Measurements from ENCODE around the gene AKAP10. TPM values are rescaled to one million over a fixed set of nuclear protein-coding genes. Genes with fewer than 3 reads are reported as not detected.

Gene AKAP10
- total RNA-seq, 1 donor from 2014 or later = 27.8 TPM

GRCh38 chr17:19978209-19978802 is 678 bp upstream of the AKAP10 start:
- Histone ChIP-seq H2AFZ (ENCODE audit: low read depth, low read length) (peak overlapping the region; percentile 79), H3K36me3 (ENCODE audit: insufficient read depth, low read length) (peaks cover 6% of the 10 kb centered on the region), H3K79me2 (ENCODE audit: insufficient read depth, low read length) (peaks cover 50% of the 10 kb centered on the region), H3K27ac (ENCODE audit: low read depth, low read length) (peak overlapping the region; percentile 73), H3K27me3 (ENCODE audit: insufficient read depth, low read length) (no peaks in the 10 kb centered on the region), H3K9ac (ENCODE audit: low read length) (peak overlapping the region; percentile 93), H3K4me2 (ENCODE audit: low read length) (peak overlapping the region; percentile 81), H3K9me3 (ENCODE audit: insufficient read depth, low read depth, low read length) (no peaks in the 10 kb centered on the region), H4K20me1 (ENCODE audit: insufficient read depth, low read length) (peaks cover 24% of the 10 kb centered on the region), H3K4me3 (ENCODE audit: insufficient read depth, low read depth, low read length) (peak overlapping the region; percentile 80), H3K4me1 (ENCODE audit: insufficient read depth, low read length) (peaks cover 10% of the 10 kb centered on the region)
- TF ChIP-seq CTCF (IDR thresholded peaks at IDR 0.05; ENCODE audit: insufficient read depth, low read depth, low read length) (no peak), EZH2 (IDR thresholded peaks at IDR 0.05; ENCODE audit: insufficient read depth, low read length) (no peak)
- DNase-seq (ENCODE audit: low read depth) = peak; percentile 8
- H3K36me3 Mint-ChIP-seq (ENCODE audit: low read depth, unreplicated experiment) = peaks cover 2% of the 10 kb centered on the region
- no peaks in the 10 kb centered on the region for H3K27me3 Mint-ChIP-seq (ENCODE audit: low read depth, unreplicated experiment)
- H3K4me1 Mint-ChIP-seq (ENCODE audit: low read depth, unreplicated experiment) = peaks cover 3% of the 10 kb centered on the region
- no peak for FAIRE-seq
- peaks cover 4% of the 10 kb centered on the region for H3K9me3 Mint-ChIP-seq (ENCODE audit: unreplicated experiment)
- H3K4me3 Mint-ChIP-seq (ENCODE audit: unreplicated experiment) = peak overlapping the region; percentile 85
- peak overlapping the region; percentile 85 for H3K27ac Mint-ChIP-seq (ENCODE audit: unreplicated experiment)

GRCh38 chr17:19975601-19976000 is 2.0 kb downstream of the AKAP10 start:
- Histone ChIP-seq H4K20me1 (ENCODE audit: insufficient read depth, low read length) (peaks cover 41% of the 10 kb centered on the region), H3K4me2 (ENCODE audit: low read length) (peak overlapping the region; percentile 81), H3K9ac (ENCODE audit: low read length) (no peak overlapping the region), H3K79me2 (ENCODE audit: insufficient read depth, low read length) (peaks cover 76% of the 10 kb centered on the region), H2AFZ (ENCODE audit: low read depth, low read length) (no peak overlapping the region), H3K4me3 (ENCODE audit: insufficient read depth, low read depth, low read length) (no peak overlapping the region), H3K9me3 (ENCODE audit: insufficient read depth, low read depth, low read length) (no peaks in the 10 kb centered on the region), H3K36me3 (ENCODE audit: insufficient read depth, low read length) (peaks cover 8% of the 10 kb centered on the region), H3K27ac (ENCODE audit: low read depth, low read length) (no peak overlapping the region), H3K27me3 (ENCODE audit: insufficient read depth, low read length) (no peaks in the 10 kb centered on the region), H3K4me1 (ENCODE audit: insufficient read depth, low read length) (peaks cover 10% of the 10 kb centered on the region)
- H3K27me3 Mint-ChIP-seq (ENCODE audit: low read depth, unreplicated experiment) = no peaks in the 10 kb centered on the region
- H3K4me3 Mint-ChIP-seq (ENCODE audit: unreplicated experiment) = peak overlapping the region; percentile 55
- FAIRE-seq = no peak
- no peak overlapping the region for H3K27ac Mint-ChIP-seq (ENCODE audit: unreplicated experiment)
- peaks cover 4% of the 10 kb centered on the region for H3K9me3 Mint-ChIP-seq (ENCODE audit: unreplicated experiment)
- H3K36me3 Mint-ChIP-seq (ENCODE audit: low read depth, unreplicated experiment) = peaks cover 5% of the 10 kb centered on the region
- TF ChIP-seq EZH2 (IDR thresholded peaks at IDR 0.05; ENCODE audit: insufficient read depth, low read length) (no peak), CTCF (IDR thresholded peaks at IDR 0.05; ENCODE audit: insufficient read depth, low read depth, low read length) (no peak)
- peaks cover 3% of the 10 kb centered on the region for H3K4me1 Mint-ChIP-seq (ENCODE audit: low read depth, unreplicated experiment)
- DNase-seq (ENCODE audit: low read depth) = no peak

- peaks cover 96% of the 10 kb centered on the region for H3K79me2 ChIP-seq (ENCODE audit: insufficient read depth, low read length)
- peaks cover 8% of the 10 kb centered on the region for H3K4me1 Mint-ChIP-seq (ENCODE audit: low read depth, unreplicated experiment)
- FAIRE-seq = no peak
Observed at GRCh38 chr17:19973156-19973555, 4.5 kb downstream of the AKAP10 start.

More at GRCh38 chr17:19973156-19973555, 4.5 kb downstream of the AKAP10 start:
- Histone ChIP-seq H2AFZ (ENCODE audit: low read depth, low read length) (no peak overlapping the region), H3K9me3 (ENCODE audit: insufficient read depth, low read depth, low read length) (no peaks in the 10 kb centered on the region), H3K4me3 (ENCODE audit: insufficient read depth, low read depth, low read length) (no peak overlapping the region), H3K27ac (ENCODE audit: low read depth, low read length) (no peak overlapping the region), H3K36me3 (ENCODE audit: insufficient read depth, low read length) (peaks cover 12% of the 10 kb centered on the region), H3K27me3 (ENCODE audit: insufficient read depth, low read length) (no peaks in the 10 kb centered on the region), H3K4me2 (ENCODE audit: low read length) (no peak overlapping the region), H4K20me1 (ENCODE audit: insufficient read depth, low read length) (peaks cover 58% of the 10 kb centered on the region), H3K4me1 (ENCODE audit: insufficient read depth, low read length) (peaks cover 6% of the 10 kb centered on the region), H3K9ac (ENCODE audit: low read length) (no peak overlapping the region)
- no peaks in the 10 kb centered on the region for H3K27me3 Mint-ChIP-seq (ENCODE audit: low read depth, unreplicated experiment)
- H3K9me3 Mint-ChIP-seq (ENCODE audit: unreplicated experiment) = no peaks in the 10 kb centered on the region
- TF ChIP-seq CTCF (IDR thresholded peaks at IDR 0.05; ENCODE audit: insufficient read depth, low read depth, low read length) (no peak), EZH2 (IDR thresholded peaks at IDR 0.05; ENCODE audit: insufficient read depth, low read length) (no peak)
- no peak overlapping the region for H3K27ac Mint-ChIP-seq (ENCODE audit: unreplicated experiment)
- peaks cover 12% of the 10 kb centered on the region for H3K36me3 Mint-ChIP-seq (ENCODE audit: low read depth, unreplicated experiment)
- DNase-seq (ENCODE audit: low read depth) = no peak
- no peak overlapping the region for H3K4me3 Mint-ChIP-seq (ENCODE audit: unreplicated experiment)
